Stimulated activated CD8-positive, alpha-beta memory T cell treated with anti-CD3 and anti-CD28 coated beads, Interleukin-4, amount 100 ng/mL, for 48 hours (primary cell): Measurements from ENCODE around the gene IL1RL1.

ENCODE experiments used
- DNase-seq: peaks from one replicate; pipeline ENCODE4 v3.0.0-alpha.2; 2020

IL1RL1 gene

DNA sequence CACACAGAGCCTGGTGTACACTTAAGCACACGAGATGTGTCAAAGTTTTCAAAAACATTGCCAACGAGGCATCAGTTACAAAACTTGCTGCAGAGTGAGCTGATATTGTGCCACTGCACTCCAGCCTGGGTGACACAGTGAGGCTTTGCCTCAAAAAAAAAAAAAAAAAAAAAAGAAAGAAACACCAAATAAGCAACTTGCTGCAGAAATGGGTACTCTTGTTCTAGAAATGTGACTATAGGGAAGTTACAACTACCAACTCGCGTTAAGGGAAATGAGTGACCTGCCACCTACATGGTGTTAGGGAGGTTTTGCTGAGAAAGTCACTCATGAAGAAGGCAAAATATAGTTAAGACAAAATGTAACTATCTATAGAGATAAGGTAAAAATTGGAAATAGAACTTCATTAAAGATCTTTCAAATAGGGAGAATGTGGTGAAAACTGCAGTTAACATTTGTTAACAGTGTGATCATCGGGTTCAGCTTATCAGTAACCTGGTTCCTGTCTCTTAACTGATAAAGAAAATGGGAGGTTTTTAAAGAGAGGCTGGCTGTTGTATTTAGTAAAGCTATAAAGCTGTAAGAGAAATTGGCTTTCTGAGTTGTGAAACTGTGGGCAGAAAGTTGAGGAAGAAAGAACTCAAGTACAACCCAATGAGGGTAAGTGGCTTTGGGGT, at the start of gene IL1RL1:
Gene IL1RL1 (plus strand): TSS at position 600 of the 677 bp plus-strand sequence. CDS start 26,702 bp downstream, outside the sequence.
- DNase-seq, result no peak

- no peak for DNase-seq
These were observed 48.9 kb upstream of the IL1RL1 start for GRCh38 chr2:102262216-102263129.

- DNase-seq, result no peak
These were observed 46.4 kb upstream of the IL1RL1 start for GRCh38 chr2:102264952-102265351.

- DNase-seq, result no peak
These were observed 45.2 kb upstream of the IL1RL1 start for GRCh38 chr2:102266204-102266603.

DNA sequence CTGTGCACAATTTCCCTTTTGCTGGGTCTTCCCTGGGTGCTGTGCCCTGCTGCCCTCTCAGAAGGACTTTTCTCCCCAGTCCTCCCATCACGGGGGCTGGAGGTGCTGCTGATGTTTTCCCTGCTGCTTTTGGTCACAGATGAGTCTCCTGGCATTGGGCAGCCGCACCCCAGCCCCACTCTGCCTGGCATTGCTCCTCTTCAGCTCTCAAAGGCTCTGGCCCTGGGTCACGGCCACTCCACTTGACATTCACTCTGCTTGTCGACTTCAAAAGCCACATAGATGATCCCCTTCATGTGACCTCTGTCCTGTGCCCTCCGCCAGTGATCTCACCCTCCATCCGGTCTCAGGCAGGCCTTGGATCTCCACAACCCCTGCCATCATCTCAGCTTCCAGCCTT, 43.6 kb upstream of the IL1RL1 start:
- no peak for DNase-seq

- DNase-seq, result no peak
These were observed 42.7 kb upstream of the IL1RL1 start for GRCh38 chr2:102268510-102269199.

DNA sequence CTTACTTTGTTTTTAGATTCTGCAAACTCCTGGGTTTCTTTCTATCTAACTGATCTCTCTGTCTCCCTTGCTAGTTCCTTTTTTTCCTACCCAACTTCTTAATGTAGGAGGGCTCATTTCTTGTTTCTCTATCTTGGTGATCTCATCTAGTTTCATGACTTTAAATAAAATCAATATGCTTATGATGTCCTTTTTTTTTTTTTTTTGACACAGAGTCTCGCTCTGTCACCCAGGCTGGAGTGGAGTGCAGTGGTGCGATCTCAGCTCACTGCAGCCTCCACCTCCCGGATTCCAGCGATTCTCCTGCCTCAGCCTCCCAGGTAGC, 42.2 kb upstream of the IL1RL1 start:
- DNase-seq, result no peak

GRCh38 chr2:102271844-102272243, 39.5 kb upstream of the IL1RL1 start:
- no peak for DNase-seq

DNA sequence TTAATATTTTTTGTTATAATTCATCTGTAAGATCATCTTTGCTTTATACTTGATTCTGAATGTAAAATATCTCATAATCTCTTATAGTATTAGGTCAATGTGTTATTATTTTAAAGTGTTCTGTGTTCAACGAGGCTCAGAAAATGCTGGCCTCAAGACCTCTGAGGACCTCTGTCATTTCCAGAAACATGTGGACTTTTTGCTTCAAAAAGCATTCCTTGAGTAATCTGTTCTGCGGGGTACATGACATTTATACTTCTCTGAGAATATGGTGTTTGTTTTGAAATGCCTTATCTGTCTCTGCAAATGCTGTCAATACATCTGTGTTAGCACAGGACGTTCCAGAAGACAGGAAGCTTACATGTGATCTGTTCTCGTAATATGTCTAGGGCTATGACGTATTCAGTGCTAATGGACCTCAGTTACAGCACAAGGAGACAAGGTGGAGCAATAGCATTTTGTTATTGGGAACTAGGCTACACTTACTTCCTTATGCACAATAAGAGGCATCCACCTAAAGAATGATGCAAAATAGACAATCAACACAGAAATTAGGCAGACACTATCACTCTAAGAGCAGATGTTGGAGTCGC, 37.6 kb upstream of the IL1RL1 start:
- DNase-seq, result no peak

GRCh38 chr2:102276549-102277201, 34.7 kb upstream of the IL1RL1 start:
- no peak for DNase-seq

DNA sequence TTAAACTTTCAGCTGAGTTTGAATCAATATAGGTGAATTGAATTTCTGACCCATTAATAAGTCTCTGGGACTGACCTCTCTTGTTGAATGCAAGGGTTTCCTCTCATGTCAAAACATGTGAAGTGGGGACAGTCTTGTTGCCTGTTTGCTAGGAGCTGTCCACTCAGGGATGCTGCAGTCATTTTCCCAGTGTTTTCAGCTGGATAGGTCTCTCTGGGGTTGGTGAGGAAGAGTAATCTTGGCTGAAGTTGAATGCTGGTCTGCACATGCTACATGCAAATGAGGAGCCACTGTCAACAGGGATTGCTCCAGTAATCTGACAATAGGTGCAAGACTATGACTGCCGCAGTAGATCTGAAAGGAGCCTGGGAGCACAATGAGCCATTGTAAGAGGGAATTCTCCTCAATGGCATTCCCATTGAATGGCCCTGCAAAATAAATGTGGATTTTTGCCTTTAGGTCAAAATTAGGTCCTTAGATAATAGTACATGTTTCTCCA, 34.1 kb upstream of the IL1RL1 start:
- DNase-seq, result no peak

DNA sequence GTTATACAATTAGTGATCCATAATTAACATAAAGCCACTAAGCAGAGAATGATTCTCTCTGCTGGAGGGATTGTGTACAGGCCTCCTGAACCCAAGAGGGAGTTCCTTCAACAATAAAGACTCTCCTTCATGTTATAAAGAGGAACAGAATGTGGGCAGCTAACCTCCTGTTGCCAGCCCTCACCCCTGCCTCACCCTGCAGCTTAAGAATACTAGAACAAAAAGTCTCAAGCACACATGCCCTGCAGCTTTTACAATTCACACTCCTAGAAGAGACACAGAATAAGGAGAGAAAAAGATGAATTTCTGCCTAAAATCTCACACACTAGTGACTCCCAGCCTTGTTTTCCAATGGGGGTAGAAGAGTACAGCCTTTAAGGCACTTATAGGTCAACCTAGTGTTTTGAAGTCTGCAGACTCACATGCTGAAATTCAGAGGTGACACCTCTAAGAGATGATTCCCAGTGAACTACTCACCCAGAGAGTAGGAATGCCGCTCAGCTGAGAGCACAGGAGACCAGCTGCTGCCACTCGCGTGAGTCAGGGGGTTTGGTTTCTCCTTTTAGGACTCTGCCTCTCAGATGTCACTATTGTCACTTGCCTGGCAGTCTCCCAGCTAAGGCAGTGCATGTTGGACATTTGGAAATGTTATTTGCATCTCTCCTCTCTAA, 32.5 kb upstream of the IL1RL1 start:
- no peak for DNase-seq

DNA sequence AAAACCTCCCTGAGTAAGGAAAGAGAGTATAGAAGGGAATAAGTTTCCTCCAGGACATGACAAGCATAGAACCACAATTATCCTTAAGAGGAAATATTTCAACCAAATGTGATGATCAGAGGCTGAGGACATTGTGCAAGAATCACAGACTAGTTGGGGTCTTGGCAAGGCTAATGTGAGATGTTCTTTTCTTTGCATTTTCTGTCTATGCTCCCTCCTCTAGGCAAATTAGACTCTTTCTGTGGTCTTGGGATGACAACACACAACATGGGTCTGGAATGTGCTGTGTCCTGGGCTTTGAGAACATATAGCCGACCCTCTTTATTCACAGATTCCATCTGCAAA, 32.0 kb upstream of the IL1RL1 start:
- DNase-seq, result no peak

- no peak for DNase-seq
These were observed 28.7 kb upstream of the IL1RL1 start for GRCh38 chr2:102282678-102283091.

- DNase-seq, result no peak
These were observed 27.4 kb upstream of the IL1RL1 start for GRCh38 chr2:102283996-102284395.

DNA sequence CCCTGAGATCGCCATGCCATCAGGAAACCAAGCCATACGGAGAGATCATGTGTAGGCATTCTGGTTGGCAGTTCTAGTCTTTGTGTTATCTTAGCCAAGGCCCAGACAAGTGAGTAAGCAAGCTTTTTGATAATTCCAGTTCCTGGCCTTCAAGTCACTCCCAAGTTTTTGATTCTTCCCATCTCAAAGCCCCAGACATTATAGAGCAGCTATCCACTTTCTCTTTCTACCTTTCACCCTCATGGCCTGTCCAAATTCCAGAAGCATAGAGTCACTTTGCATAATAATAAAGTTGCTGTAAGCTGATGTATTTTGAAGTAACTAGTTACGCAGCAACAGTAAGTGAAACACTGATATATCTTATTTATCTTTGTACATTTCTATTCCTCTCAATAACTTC, 26.8 kb upstream of the IL1RL1 start:
- no peak for DNase-seq

GRCh38 chr2:102285368-102285767, 26.0 kb upstream of the IL1RL1 start:
- no peak for DNase-seq

DNA sequence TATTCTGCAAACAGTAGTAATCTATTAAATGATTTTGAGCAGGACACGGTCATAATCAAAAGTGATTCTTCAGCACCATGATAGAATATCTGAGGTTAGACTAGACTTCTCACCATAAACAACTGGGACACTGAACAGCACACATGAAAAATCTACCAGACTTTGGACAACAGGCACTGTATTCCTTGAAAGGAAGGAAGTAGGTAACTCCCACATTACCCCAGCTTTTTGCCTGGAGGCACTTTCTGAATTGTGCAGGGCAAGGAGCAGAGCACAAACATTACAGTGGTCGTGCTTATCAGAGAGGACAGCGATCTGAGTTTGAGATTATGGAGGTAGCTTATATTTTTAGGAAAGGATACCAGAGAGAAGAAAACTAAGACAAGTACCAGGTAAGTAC, 25.3 kb upstream of the IL1RL1 start:
- no peak for DNase-seq

DNA sequence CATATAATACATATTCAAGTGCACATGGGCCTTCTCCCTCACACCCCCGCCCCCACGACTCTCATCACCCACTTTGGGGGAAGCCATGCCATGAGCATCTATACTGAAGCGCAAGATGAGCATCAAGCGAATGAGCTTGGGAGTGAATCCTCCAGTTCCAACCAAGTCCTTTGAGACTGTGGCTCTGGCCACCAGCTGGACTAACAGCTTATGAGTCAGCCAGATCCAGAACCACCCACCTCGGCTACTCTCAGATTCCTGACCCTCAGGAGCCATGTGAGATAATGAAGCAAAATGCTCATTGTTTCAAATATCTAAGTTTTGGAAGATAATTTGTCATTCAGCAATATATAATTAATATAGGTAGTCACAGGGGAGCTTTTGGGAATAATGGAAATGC, 22.2 kb upstream of the IL1RL1 start:
- DNase-seq, result no peak

GRCh38 chr2:102290594-102290993, 20.8 kb upstream of the IL1RL1 start:
- no peak for DNase-seq

- no peak for DNase-seq
These were observed 19.9 kb upstream of the IL1RL1 start for GRCh38 chr2:102291319-102292075.
